NCI-H2171 treated with DMSO at 0.1 percent for 48 hours (cell line): ENCODE results near the gene ARID2.

Experiments used
- DNase-seq: peaks from one replicate; lab custom pipeline; 2025; lab: John Stamatoyannopoulos, UW

ARID2 gene

DNA sequence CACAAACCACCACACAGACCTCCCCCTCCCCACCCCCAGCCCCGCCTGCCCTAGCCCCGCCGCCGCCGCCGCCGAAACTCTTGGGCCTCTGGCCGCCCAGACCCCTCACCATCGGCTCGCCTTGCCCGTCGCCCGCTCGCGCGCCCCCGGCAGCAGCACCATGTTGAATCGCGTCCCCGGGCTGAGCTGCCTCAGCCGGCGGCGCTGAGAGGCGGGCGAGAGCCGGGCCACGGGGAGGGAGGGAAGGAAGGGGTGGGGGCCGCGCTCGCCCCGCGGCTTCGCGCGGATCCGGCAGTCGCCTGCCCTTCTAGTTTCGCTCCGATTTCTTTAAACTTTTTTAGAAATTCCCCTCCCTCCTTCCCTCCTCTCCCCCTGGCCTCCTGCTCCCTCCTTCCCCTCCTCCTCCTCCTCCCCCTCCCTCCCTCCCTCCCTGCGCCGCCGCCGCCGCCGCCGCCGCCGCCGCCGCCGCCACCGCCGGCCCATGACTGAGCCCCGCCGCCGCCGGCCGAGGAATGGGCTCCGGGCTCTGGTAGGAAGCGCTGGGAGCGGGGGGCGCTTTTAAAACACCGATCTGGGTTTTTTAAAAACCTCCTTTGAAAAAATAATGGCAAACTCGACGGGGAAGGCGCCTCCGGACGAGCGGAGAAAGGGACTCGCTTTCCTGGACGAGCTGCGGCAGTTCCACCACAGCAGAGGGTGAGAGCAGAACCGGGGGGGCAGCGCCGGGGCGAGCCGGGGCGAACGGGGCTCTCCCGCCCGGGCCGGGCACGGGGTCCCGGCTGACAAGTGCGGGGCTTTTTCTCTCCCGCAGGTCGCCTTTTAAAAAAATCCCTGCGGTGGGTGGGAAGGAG is at the start of gene ARID2:
Gene ARID2 (plus strand): TSS at position 474 of the 851 bp plus-strand sequence. CDS start 131 bp downstream, at position 605.
- peak; percentile 60 for DNase-seq

DNA sequence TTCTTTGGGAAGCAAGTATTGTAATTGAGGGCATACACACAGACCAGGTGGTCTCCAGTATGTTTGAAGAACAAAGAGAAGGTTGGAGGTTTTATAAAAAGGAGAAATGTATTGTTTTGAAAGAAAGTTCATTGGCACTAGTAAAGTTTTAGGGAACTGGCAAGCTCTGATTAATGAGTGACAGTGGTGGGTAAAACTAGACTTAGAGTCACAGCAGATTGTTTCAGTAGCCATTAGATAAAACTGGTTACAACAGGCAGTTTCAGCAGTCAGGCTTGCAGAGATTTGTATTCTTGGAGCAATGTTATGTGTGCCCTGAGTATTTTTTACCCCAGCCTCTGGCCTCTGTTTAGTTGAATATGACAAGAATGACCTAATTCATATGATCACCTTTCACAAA is 49.1 kb upstream of the ARID2 start:
- no peak for DNase-seq

DNA sequence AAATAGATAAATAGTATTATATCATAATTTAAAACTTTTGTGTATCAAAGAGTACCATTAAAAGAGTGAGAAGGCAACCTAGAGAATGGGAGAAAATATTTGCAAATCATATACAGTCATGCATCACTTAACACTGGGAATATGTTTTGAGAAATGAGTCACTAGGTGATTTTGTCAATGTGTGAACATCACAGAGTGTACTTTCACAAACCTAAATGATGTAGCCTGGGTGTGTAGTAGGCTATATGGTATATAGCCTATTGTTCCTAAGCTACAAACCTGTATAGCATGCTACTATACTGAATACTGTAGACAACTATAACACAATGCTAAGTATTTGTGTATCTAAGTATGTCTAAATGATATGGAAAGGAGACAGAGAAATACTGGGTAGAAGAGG is 48.0 kb upstream of the ARID2 start:
- DNase-seq, result no peak

GRCh38 chr12:45685680-45686079 is 43.8 kb upstream of the ARID2 start:
- no peak for DNase-seq

- no peak for DNase-seq
Measured at GRCh38 chr12:45687081-45688015, 42.2 kb upstream of the ARID2 start.

DNA sequence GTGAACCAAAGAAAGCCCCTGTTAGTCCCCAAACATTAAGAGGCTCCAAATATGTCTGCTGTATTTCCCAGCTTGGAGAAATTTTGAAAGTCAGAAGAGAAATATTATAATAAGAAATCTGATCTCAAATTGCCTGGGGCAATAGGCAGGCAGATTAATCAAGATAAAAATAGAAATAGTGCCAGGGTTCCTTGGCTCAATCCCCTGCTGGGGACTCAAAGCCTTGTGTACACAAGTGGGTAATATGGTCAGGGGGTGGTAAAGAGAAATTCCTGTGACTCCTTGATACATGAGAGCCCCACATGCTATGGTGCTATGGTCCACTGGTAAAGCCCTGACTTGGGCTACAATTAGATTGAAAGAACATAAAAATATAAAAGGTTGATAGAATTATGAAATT is 41.3 kb upstream of the ARID2 start:
- DNase-seq, result no peak

GRCh38 chr12:45695035-45695434 is 34.5 kb upstream of the ARID2 start:
- no peak for DNase-seq

DNA sequence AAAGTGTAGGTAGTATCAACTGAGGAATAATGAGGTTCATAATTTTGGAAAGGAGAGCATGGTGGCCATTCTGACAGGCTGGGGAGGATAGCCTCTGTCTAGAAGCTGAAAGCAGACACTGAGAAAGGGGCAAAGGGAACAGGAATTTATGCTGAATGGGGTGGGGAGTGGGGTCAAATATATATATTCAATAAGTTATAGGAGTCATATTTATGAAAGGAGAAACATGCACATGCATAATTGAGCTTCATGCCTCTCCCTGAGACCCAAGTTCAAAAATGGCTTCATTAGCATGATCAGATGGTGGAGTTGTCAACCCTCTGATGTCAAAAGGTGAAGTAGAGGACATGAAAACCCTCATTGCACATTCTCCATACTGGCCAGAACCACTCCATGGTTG is 33.9 kb upstream of the ARID2 start:
- DNase-seq, result no peak

DNA sequence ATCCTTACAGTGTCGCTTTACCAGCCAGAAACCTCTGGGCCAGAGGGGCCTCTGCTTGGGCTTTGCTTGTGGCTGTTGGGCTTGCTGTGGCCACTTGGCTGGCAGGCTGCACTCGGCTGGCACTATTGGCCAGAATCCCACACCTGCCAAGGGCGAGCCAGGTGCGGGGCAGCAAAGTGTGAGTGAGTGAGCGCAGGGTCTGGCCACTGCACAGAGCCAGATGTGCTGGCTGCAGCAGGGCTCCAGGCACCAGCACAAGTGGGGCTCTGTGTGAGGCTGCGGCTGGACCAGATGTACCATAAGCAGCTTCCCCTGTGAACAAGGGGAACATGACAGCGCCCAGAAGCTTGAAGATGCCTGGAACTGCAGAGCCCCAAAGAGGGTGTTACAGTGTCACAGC is 33.5 kb upstream of the ARID2 start:
- no peak for DNase-seq

DNA sequence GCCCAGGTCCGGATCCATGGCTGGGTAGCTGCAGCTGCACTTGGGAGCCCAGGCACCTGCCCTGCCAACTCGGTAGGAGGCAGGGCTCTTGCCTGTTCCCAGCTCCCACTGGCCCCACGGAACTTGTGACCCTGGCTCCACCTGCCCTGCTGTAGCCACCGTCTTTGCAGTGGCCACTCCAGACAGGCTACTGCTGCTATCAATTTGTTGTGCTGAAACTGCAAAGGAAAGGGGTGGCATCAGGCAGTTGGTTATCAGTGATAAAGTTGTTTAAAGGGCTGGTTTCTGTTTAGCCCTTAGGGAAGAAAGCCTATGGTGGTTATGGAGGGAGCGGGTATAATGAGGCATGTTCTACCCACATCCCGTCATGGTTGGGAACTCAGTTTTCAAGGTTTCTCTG is 32.1 kb upstream of the ARID2 start:
- no peak for DNase-seq

DNA sequence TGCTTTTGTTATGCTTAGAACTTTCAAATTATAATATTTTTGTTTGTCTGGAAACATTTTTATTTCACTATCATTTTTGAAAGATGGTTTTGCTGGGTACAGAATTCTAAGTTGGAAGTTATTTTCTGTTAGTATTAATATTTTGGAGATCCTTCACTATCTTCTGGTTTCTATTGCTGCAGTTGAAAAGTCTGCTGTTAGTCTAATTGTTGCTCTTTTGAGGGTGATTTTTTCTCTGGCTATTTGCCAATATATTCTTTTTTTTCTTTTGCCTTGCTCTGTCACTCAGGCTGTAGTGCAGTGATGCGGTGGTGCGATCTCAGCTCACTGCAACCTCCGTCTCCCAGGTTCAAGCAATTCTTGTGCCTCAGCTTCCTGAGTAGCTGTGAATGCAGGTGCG is 28.2 kb upstream of the ARID2 start:
- DNase-seq, result no peak

- no peak for DNase-seq
Measured at GRCh38 chr12:45703942-45704341, 25.6 kb upstream of the ARID2 start.

DNA sequence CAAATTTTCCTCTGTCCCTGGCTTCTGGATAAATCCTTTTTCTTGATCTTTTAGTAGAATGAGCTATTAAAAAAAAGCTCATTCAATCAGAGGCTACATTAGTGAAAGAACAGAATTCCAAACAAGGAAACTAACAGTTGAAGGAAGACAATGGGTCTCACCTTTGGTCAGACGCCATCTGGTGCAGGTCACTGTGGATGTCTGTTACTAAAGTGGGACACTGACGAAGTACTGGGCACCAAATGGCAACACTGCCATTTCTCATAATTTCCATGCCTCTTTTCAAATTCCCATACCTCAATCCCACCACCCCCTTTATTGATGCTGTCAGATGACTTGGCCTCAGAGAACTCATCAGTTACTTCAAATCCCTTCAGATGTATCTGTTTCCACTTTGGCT is 24.5 kb upstream of the ARID2 start:
- no peak for DNase-seq

DNA sequence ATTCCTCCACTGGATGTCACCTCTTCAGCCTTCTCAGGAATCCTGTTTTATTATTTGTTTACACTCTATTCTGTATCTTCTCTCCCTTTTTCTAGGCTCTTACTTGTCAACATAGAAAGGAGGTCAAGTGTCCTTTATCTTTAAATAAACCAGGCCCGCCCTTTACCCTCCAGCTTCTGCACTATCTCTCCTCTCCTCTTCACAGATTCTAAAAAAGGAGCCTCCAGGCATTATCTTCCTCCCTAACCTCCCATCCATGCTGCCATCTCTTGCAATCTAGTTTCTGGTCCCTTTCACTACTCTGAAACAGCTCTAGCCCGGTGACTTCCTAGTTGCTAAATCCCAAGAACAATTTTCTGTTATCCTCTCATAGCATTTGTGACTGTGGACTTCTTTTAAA is 24.1 kb upstream of the ARID2 start:
- no peak for DNase-seq

- DNase-seq, result no peak
Measured at GRCh38 chr12:45707241-45707857, 22.2 kb upstream of the ARID2 start.

DNA sequence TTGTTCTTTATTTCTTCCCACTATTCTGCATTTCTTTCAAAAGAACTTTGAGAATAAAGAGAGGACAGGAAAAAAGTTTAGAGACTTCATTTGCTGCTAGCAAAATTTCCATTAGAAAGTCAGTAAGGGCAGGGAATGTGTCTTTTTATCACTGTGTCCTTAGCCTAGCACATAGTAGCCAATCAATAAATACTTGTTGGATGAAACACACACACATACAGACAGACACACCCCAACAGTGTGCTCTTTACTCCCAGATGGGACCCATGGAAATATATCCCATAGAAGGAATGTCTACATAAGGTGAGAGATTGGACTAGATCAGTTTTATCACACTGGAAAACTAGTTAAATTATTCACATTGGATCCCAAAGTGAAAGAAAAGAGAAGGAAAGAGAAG is 21.1 kb upstream of the ARID2 start:
- no peak for DNase-seq

- DNase-seq, result no peak
Measured at GRCh38 chr12:45708901-45709300, 20.6 kb upstream of the ARID2 start.

DNA sequence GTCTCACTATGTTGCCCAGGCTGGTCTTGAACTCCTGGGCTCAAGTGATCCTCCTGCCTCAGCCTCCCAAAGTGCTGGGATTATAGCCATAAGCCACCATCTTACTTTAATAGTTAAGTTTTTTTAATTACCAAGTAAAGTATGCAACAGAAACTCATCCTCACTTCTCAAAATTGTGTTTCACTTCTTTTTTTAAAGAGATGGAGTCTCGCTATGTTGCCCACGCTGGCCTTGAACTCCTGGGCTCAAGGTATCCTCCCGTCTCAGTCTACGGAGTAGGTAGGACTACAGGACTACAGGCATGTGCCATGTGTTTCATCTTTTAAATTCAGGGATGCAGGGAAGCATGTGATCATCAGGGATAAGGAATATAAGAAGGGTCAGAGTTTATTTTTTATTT is 17.2 kb upstream of the ARID2 start:
- DNase-seq, result no peak

- no peak for DNase-seq
Measured at GRCh38 chr12:45713078-45713477, 16.4 kb upstream of the ARID2 start.

GRCh38 chr12:45718306-45718705 is 11.2 kb upstream of the ARID2 start:
- DNase-seq, result no peak

DNA sequence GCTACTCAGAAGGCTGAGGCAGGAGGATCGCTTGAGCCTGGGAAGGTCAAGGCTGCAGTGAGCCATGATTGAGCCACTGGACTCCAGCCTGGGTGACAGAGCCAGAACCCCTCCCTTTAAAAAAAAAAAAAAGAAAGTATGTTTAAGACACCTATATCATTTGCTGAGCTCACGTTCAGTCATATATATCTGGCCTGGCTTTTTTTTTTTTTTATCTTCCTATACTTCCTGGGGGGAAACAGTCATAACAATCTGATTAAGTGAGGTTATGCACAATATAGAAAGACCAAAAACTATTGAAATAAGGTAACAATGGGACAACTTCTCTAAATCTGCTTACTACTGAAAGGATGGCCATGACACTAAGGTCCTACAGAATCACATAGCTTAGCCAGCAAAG is 9.4 kb upstream of the ARID2 start:
- no peak for DNase-seq

GRCh38 chr12:45721369-45721768 is 8.1 kb upstream of the ARID2 start:
- no peak for DNase-seq

GRCh38 chr12:45721954-45722353 is 7.6 kb upstream of the ARID2 start:
- DNase-seq, result no peak
